OCI-LY3 (cell line): Measurements from ENCODE around the gene CYP24A1.

Experiments used
- H2AFZ ChIP-seq: fragments of 200-600, 300-600 bp; shearing (Covaris generic); 2 replicates; pipeline ENCODE4 v1.6.0; 2014; ENCODE audit warnings: antibody characterized with exemption, low read depth, low read length
- H3K27ac ChIP-seq: fragments of 200-600, 300-600 bp; sonication (generic); 2 replicates; pipeline ENCODE4 v1.5.1; 2014; ENCODE audit warnings: mild to moderate bottlenecking, low read length, moderate library complexity, mixed read lengths
- H3K27me3 ChIP-seq: fragments of 200-600, 300-600 bp; sonication (generic); 2 replicates; pipeline ENCODE4 v1.6.1; 2014; ENCODE audit warnings: low read depth, low read length, mixed read lengths
- H3K36me3 ChIP-seq: fragments of 200-600, 300-600 bp; sonication (generic); replicated peaks from 2 replicates; pipeline ENCODE3; 2014; ENCODE audit warnings: low read depth, low read length, mixed read lengths
- H3K4me1 ChIP-seq: fragments of 300-600, 200-600 bp; sonication (generic); 2 replicates; pipeline ENCODE4 v1.6.1; 2014; ENCODE audit warnings: low read length, mixed read lengths
- H3K4me2 ChIP-seq: fragments of 200-600, 300-600 bp; sonication (generic); 2 replicates; pipeline ENCODE4 v1.6.1; 2014; ENCODE audit warnings: low read length, mixed read lengths
- H3K4me3 ChIP-seq: fragments of 300-600, 200-600 bp; sonication (generic); 2 replicates; pipeline ENCODE4 v1.5.1; 2014; ENCODE audit warnings: antibody characterized with exemption, mild to moderate bottlenecking, low read length, moderate library complexity
- H3K79me2 ChIP-seq: fragments of 300-600, 200-600 bp; shearing (Covaris generic); 2 replicates; pipeline ENCODE4 v1.6.1; 2014; ENCODE audit warnings: mild to moderate bottlenecking, low read length, mixed read lengths
- H3K9ac ChIP-seq: fragments of 300-600, 200-600 bp; shearing (Covaris generic); 2 replicates; pipeline ENCODE4 v1.6.0; 2014; ENCODE audit warnings: mild to moderate bottlenecking, low read length, moderate library complexity
- H3K9me3 ChIP-seq: fragments of 200-600, 300-600 bp; shearing (Covaris generic); 2 replicates; pipeline ENCODE4 v1.6.1; 2014; ENCODE audit warnings: low read length, mixed read lengths; ENCODE audit not compliant: insufficient read depth
- H4K20me1 ChIP-seq: fragments of 200-600, 300-600 bp; sonication (generic); 2 replicates; pipeline ENCODE4 v1.6.1; 2016; ENCODE audit warnings: low read length, mixed read lengths; ENCODE audit not compliant: insufficient read depth
- CTCF ChIP-seq: fragments of 200-600, 300-600 bp; sonication (generic); IDR thresholded peaks from 2 replicates; pipeline ENCODE4 v1.5.1; 2014; ENCODE audit warnings: antibody characterized with exemption, low read length, low read depth
- EZH2phosphoT487 ChIP-seq: fragments of 200-600 bp; shearing (Covaris generic); IDR thresholded peaks from 2 replicates; pipeline ENCODE4 v1.6.1; 2018; ENCODE audit warnings: antibody characterized with exemption, mixed run types, low read depth

Gene CYP24A1

GRCh38 chr20:54107181-54107580, 66.6 kb downstream of the CYP24A1 start:
- Histone ChIP-seq H3K27ac (no peak overlapping the region), H3K9me3 (peaks cover 3% of the 10 kb centered on the region; the same call in 1 of the 2 replicates), H3K36me3 (no peaks in the 10 kb centered on the region), H3K9ac (no peak overlapping the region), H3K27me3 (no peaks in the 10 kb centered on the region), H3K4me2 (no peak overlapping the region), H4K20me1 (no peaks in the 10 kb centered on the region), H3K4me1 (peaks cover 11% of the 10 kb centered on the region), H3K4me3 (no peak overlapping the region), H2AFZ (no peak overlapping the region), H3K79me2 (no peaks in the 10 kb centered on the region)
- TF ChIP-seq EZH2phosphoT487 (no peak), CTCF (no peak)

GRCh38 chr20:54106162-54106561, 67.6 kb downstream of the CYP24A1 start:
- no peak overlapping the region for H3K4me2 ChIP-seq
- no peaks in the 10 kb centered on the region for H3K79me2 ChIP-seq
- no peaks in the 10 kb centered on the region for H3K36me3 ChIP-seq
- H2AFZ ChIP-seq: no peak overlapping the region
- no peaks in the 10 kb centered on the region for H4K20me1 ChIP-seq
- H3K9me3 ChIP-seq: no peaks in the 10 kb centered on the region
- no peak overlapping the region for H3K4me3 ChIP-seq
- H3K27ac ChIP-seq: no peak overlapping the region
- H3K9ac ChIP-seq: no peak overlapping the region
- no peaks in the 10 kb centered on the region for H3K27me3 ChIP-seq
- H3K4me1 ChIP-seq: peaks cover 10% of the 10 kb centered on the region
- no peak for TF ChIP-seq EZH2phosphoT487
- no peak for TF ChIP-seq CTCF

- Histone ChIP-seq H3K36me3 (no peaks in the 10 kb centered on the region), H3K27me3 (no peaks in the 10 kb centered on the region), H3K4me1 (peaks cover 10% of the 10 kb centered on the region), H3K79me2 (no peaks in the 10 kb centered on the region), H3K9ac (no peak overlapping the region), H3K9me3 (no peaks in the 10 kb centered on the region), H4K20me1 (no peaks in the 10 kb centered on the region), H3K27ac (no peak overlapping the region), H2AFZ (no peak overlapping the region; the same call in 1 of the 2 replicates), H3K4me2 (no peak overlapping the region), H3K4me3 (no peak overlapping the region)
- TF ChIP-seq CTCF (no peak), EZH2phosphoT487 (no peak)
Observed at GRCh38 chr20:54105653-54106052, 68.1 kb downstream of the CYP24A1 start.

GRCh38 chr20:54104781-54105180, 69.0 kb downstream of the CYP24A1 start:
- Histone ChIP-seq H3K4me3 (no peak overlapping the region), H3K9ac (no peak overlapping the region), H3K4me2 (no peak overlapping the region), H3K36me3 (no peaks in the 10 kb centered on the region), H3K27ac (no peak overlapping the region), H3K4me1 (peaks cover 10% of the 10 kb centered on the region), H3K27me3 (no peaks in the 10 kb centered on the region), H4K20me1 (no peaks in the 10 kb centered on the region), H3K9me3 (no peaks in the 10 kb centered on the region), H3K79me2 (no peaks in the 10 kb centered on the region), H2AFZ (no peak overlapping the region)
- TF ChIP-seq CTCF (no peak), EZH2phosphoT487 (no peak)
